Activated CD4-positive, alpha-beta T cell treated with anti-CD3 and anti-CD28 coated beads, Interleukin-2, Interleukin-4, amounts not matched to agents 100 ng/mL and 50 ng/mL, durations not matched to agents 16 hours and 8 hours (primary cell): ENCODE data around the gene CYP27A1.

Source experiments
- DNase-seq: peaks from one replicate; pipeline ENCODE4 v3.0.0-alpha.2; 2020; ENCODE audit warnings: low spot score

The CYP27A1 gene

DNA sequence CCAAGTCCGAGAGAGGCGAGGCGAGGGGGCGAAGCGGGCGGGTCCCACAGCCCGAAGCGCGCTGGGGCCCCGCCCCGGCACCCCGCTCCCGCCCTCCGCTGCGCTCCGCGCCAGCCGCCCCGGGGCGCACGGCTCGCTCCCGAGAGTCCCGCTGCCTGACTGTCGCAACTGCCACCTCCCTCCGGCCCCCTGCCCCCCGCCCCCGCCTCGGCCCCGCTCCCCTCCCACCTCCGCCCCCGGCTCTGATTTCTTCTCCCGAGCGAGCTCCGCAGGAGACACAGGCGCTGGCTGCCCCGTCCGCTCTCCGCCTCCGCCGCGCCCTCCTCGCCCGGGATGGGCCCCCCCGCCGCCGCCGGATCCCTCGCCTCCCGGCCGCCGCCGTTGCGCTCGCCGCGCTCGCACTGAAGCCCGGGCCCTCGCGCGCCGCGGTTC is 77.6 kb downstream of the CYP27A1 start, which contains the start of gene WNT6:
TSS of gene WNT6 (plus strand) at position 250 of the 432 bp plus-strand sequence. CDS start 233 bp downstream, outside the sequence.
- DNase-seq = no peak

DNA sequence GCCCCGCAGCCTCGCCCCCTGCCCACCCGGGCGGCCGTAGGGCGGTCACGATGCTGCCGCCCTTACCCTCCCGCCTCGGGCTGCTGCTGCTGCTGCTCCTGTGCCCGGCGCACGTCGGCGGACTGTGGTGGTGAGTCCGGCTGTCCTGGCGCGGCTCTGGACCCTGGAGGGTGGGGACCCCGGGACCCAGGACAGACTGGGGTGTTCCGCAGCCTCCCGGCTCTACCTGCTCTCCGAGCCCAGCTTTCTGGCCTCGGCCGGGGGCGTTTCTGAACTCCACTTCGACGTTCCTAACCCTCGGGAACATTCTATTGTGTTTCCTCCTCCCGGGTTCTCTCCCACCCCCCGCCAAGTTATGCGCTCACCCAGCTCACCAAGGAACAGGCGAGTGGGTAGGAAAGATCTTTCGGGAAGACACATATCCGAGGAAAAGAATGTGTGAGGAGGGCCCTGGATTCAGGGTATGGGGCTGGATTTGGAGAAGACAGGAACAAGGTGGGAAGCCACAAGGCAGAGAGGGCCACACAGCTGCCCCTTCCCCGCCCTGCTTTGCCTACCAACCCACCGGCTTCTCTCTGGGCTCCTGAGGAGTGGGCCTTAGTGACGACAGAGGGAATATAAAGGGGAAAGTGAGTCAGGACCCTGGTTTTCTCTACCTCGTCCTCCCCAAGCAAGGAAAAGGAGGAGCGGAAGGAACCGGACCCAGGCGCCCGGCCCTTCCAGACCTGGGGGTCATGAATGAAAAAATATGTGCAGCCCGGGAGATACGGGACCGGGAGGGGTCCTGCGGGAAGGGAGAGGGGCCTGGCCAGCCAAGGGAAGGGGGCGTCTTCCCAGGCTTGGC is 78.3 kb downstream of the CYP27A1 start:
- DNase-seq = no peak

DNA sequence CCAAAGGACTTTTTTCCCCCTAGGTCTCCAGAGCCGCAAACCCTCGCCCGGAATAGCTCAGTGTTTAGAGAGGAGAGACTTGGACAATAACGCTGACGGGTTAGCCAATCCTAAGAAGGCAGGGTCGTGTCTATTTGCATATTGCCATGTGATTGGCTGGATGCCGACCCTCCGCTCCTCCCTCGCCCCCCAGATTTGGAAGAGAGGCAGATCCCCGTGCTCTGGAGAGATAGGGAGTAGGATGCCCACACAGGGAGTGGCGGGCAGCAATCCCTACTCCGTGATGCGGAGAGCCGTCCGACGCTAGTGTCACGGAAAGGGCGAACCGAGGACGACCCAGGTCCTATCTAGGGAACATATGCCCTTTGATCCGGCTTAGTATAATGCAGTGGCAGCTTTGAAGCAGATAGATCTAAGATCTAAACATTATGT is 79.0 kb downstream of the CYP27A1 start:
- DNase-seq = no peak

DNA sequence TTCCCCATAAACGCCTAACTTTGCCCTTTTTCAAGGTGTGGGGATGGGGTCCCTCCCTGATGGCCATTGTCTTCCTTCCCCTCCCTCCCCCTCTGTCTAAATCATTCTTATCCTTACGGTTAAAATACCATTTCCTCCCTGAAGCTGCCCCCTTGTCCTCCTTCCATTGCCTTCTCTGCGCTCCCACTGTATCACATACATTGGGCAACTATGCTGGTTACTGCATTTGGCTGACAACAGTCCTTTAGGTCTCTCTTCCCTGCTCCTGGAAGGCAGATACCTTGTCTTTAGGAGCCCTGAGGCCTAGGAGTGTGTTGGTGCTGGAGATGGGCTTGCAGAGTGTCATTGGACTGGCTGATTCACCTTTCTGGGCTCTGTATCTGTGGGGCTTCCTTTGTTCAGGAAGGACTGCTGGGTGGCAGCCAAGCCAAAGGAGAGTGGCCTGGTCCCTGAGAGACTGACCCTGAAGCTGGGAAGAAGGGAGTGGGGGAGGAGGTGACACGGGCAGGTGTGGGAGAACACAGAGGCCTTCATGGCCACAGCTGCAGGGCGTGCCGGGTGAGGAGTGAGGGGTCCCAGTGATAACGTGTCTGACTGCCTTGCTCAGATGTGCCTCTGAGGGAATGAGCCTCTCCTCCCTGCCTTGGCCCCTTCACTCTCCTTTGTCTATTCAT is 79.8 kb downstream of the CYP27A1 start:
- DNase-seq = no peak

DNA sequence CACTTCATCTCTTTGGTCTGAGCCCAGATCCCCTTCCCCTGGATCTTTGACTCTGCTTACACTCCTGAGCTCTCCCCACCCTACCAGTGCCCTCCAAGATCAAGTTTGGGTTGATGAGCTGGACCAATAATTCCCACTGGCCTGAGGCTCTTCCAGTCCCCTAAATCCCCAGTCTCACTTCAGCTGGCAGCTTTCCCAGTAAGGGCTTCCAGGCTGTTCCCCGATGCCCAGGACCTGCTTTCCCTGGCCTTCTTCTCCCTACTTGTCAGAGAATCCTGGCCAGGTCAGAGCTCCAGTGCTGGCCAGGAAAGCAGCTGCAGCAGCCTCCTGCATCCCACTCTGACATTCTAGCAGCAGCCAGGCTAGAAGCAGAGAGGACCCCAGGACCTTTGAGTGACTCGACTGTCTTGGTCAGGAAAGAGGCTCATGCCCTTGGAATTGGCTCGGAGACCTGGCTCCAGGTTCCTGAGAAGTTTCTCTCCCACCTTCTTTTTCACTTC is 81.1 kb downstream of the CYP27A1 start:
- DNase-seq = no peak
